Stimulated activated memory B cell treated with anti-CD40 and anti-IgM and Interleukin-4, amounts not matched to agents 10 μg/mL and 1 μg/mL and 100 μg/mL, for 72 hours (primary cell): ENCODE results near the gene TRIM17.

Experiments used
- ATAC-seq: fragments of 150-1000 bp; cut with Tn5 transposase; 2 replicates; pipeline ENCODE4 v1.10.0; 2021
- H3K27ac Mint-ChIP-seq: one replicate; pipeline ENCODE4 v1.8.0; 2022; ENCODE audit warnings: mild to moderate bottlenecking, mixed read lengths
- H3K27me3 Mint-ChIP-seq: one replicate; pipeline ENCODE4 v1.8.0; 2022; ENCODE audit warnings: mixed read lengths
- H3K36me3 Mint-ChIP-seq: one replicate; pipeline ENCODE4 v1.8.0; 2022; ENCODE audit warnings: mixed read lengths
- H3K4me1 Mint-ChIP-seq: one replicate; pipeline ENCODE4 v1.8.0; 2022; ENCODE audit warnings: mixed read lengths
- H3K4me3 Mint-ChIP-seq: one replicate; pipeline ENCODE4 v1.8.0; 2022; ENCODE audit warnings: mild to moderate bottlenecking, moderate library complexity, mixed read lengths
- H3K9me3 Mint-ChIP-seq: one replicate; pipeline ENCODE4 v1.8.0; 2022; ENCODE audit warnings: mixed read lengths

The TRIM17 gene

GRCh38 chr1:228358039-228358763 is 58.5 kb downstream of the TRIM17 start:
- H3K4me1 Mint-ChIP-seq, result no peaks in the 10 kb centered on the region
- H3K36me3 Mint-ChIP-seq, result no peaks in the 10 kb centered on the region
- ATAC-seq, result no peak
- H3K4me3 Mint-ChIP-seq, result no peak overlapping the region
- H3K27ac Mint-ChIP-seq, result peak overlapping the region; percentile 34
- H3K27me3 Mint-ChIP-seq, result no peaks in the 10 kb centered on the region
- H3K9me3 Mint-ChIP-seq, result no peaks in the 10 kb centered on the region
